Stimulated activated CD4-positive, alpha-beta T cell treated with anti-CD3 and anti-CD28 coated beads, Interleukin-4, amount 100 ng/mL, for 24 hours (primary cell): Measurements from ENCODE around the gene TMC1.

Experiments used
- DNase-seq: peaks from one replicate; pipeline ENCODE4 v3.0.0-alpha.2; 2020

Gene TMC1

GRCh38 chr9:72687331-72687730, 165.9 kb downstream of the TMC1 start:
- DNase-seq = no peak

- no peak for DNase-seq
Measured at GRCh38 chr9:72691671-72692070, 170.3 kb downstream of the TMC1 start.

- no peak for DNase-seq
Measured at GRCh38 chr9:72695365-72695764, 174.0 kb downstream of the TMC1 start.

- DNase-seq = no peak
Measured at GRCh38 chr9:72696511-72696910, 175.1 kb downstream of the TMC1 start.

GRCh38 chr9:72701510-72701909, 180.1 kb downstream of the TMC1 start:
- DNase-seq = no peak

- no peak for DNase-seq
Measured at GRCh38 chr9:72703574-72703973, 182.2 kb downstream of the TMC1 start.

- no peak for DNase-seq
Measured at GRCh38 chr9:72704688-72705375, 183.4 kb downstream of the TMC1 start.

GRCh38 chr9:72718503-72718902, 197.1 kb downstream of the TMC1 start:
- no peak for DNase-seq

GRCh38 chr9:72721067-72721466, 199.7 kb downstream of the TMC1 start:
- DNase-seq = no peak

GRCh38 chr9:72726947-72727346, 205.5 kb downstream of the TMC1 start:
- no peak for DNase-seq

- DNase-seq = no peak
Measured at GRCh38 chr9:72728031-72728770, 206.8 kb downstream of the TMC1 start.

GRCh38 chr9:72733895-72734294, 212.5 kb downstream of the TMC1 start:
- no peak for DNase-seq

GRCh38 chr9:72734631-72735030, 213.2 kb downstream of the TMC1 start:
- no peak for DNase-seq

- no peak for DNase-seq
Measured at GRCh38 chr9:72743836-72744235, 222.4 kb downstream of the TMC1 start.

GRCh38 chr9:72749276-72749675, 227.9 kb downstream of the TMC1 start:
- no peak for DNase-seq

- DNase-seq = no peak
Measured at GRCh38 chr9:72751541-72751940, 230.1 kb downstream of the TMC1 start.

GRCh38 chr9:72753266-72753893, 232.0 kb downstream of the TMC1 start:
- DNase-seq = no peak

- DNase-seq = no peak
Measured at GRCh38 chr9:72755836-72756235, 234.4 kb downstream of the TMC1 start.

- DNase-seq = no peak
Measured at GRCh38 chr9:72758944-72759343, 237.5 kb downstream of the TMC1 start.

GRCh38 chr9:72763022-72763421, 241.6 kb downstream of the TMC1 start:
- no peak for DNase-seq

- no peak for DNase-seq
Measured at GRCh38 chr9:72769546-72769945, 248.1 kb downstream of the TMC1 start.

GRCh38 chr9:72772661-72773060, 251.3 kb downstream of the TMC1 start:
- no peak for DNase-seq

GRCh38 chr9:72773570-72773969, 252.2 kb downstream of the TMC1 start:
- DNase-seq = no peak

- no peak for DNase-seq
Measured at GRCh38 chr9:72775570-72775969, 254.2 kb downstream of the TMC1 start.
